HepG2 (cell line): ENCODE data around the gene RXRG. TPM values are rescaled to one million over a fixed set of nuclear protein-coding genes. Genes with fewer than 3 reads are reported as not detected.

Source experiments
- ATAC-seq: fragments of 200-7000 bp; cut with Tn5 transposase; 3 replicates; pipeline ENCODE4 v1.9.1; 2020; ENCODE audit warnings: mild to moderate bottlenecking, moderate library complexity
- BruUV-seq: library from RNA; stranded (reverse); fragments of 400-500 nt; replicated peaks from 2 replicates; lab custom pipeline; 2021; lab: Mats Ljungman, UMichigan
- CTCF ChIA-PET: fragments of 300-600 bp; formaldehyde crosslinking; extraction: SDS; loops from one replicate; lab custom pipeline; 2021; ENCODE audit warnings: low total read pairs, inconsistent platforms, low intra/inter-chr PET ratio; lab: Yijun Ruan, JAX
- POLR2A ChIA-PET: fragments of 350-600 bp; sonication (Branson Sonifier 250); formaldehyde crosslinking; loops from one replicate; lab custom pipeline; 2020; ENCODE audit warnings: antibody characterized with exemption, inconsistent platforms; lab: Yijun Ruan, JAX
- DNase-seq: peaks from one replicate; pipeline ENCODE4 v3.0.0-alpha.2; 2015; ENCODE audit warnings: low spot score
- FAIRE-seq: peaks from 3 replicates; lab custom pipeline; 2011; peaks lifted over from hg19 to GRCh38; lab: Jason Lieb, UNC
- H2AFZ ChIP-seq: one replicate; pipeline ENCODE4 v1.6.1; 2011; ENCODE audit warnings: low read length, inconsistent platforms
- H3K27ac ChIP-seq: fragments of 300-600 bp; 3 replicates; pipeline ENCODE4 v1.8.0; 2011; ENCODE audit warnings: mixed run types, mild to moderate bottlenecking, mixed read lengths, low read length, inconsistent platforms; ENCODE audit not compliant: insufficient read depth; ENCODE audit errors: extremely low read length
- H3K27me3 ChIP-seq, 2 experiments: fragments of 200-600 bp in 1 of 2; 2 replicates in 1 of 2; 3 replicates in 1 of 2; pipeline versions ENCODE4 v1.6.0 to v1.8.0; 2011; ENCODE audit warnings: low read length in 2 of 2, mild to moderate bottlenecking in 2 of 2, moderate library complexity in 2 of 2, inconsistent platforms in 1 of 2; ENCODE audit not compliant: insufficient read depth in 2 of 2, control insufficient read depth in 1 of 2
- H3K36me3 ChIP-seq, 2 experiments: fragments of 200-600 bp in 1 of 2; replicated peaks in 1 of 2; 2 replicates in 1 of 2; 3 replicates in 1 of 2; pipeline versions ENCODE4 v1.5.1 to v1.8.0; 2011; ENCODE audit warnings: low read length in 2 of 2, inconsistent platforms in 1 of 2; ENCODE audit not compliant: insufficient read depth in 2 of 2, control insufficient read depth in 1 of 2
- H3K4me1 ChIP-seq: 2 replicates; pipeline ENCODE4 v1.5.1; 2012; ENCODE audit warnings: low read length, inconsistent platforms; ENCODE audit not compliant: insufficient read depth
- H3K4me2 ChIP-seq: 2 replicates; pipeline ENCODE4 v1.6.0; 2011; ENCODE audit warnings: low read depth, low read length, inconsistent platforms
- H3K4me3 ChIP-seq, 3 experiments: fragments of 200-600 bp in 1 of 3; sonication (generic), shearing (Covaris generic) in 1 of 3; replicated peaks in 1 of 3; 2 replicates each; pipeline ENCODE4 v1.5.1; 2011 to 2016; ENCODE audit warnings: low read length in 3 of 3, inconsistent platforms in 2 of 3, low read depth in 2 of 3, mild to moderate bottlenecking in 2 of 3, control low read depth in 1 of 3, mixed read lengths in 1 of 3; ENCODE audit not compliant: insufficient read depth in 1 of 3
- H3K79me2 ChIP-seq: one replicate; pipeline ENCODE4 v1.6.1; 2011; ENCODE audit warnings: low read length, inconsistent platforms; ENCODE audit not compliant: insufficient read depth
- H3K9ac ChIP-seq: 2 replicates; pipeline ENCODE4 v1.6.0; 2011; ENCODE audit warnings: mild to moderate bottlenecking, low read depth, low read length, inconsistent platforms; ENCODE audit not compliant: insufficient read depth
- H3K9me3 ChIP-seq: 2 replicates; pipeline ENCODE4 v1.5.1; 2012; ENCODE audit warnings: mild to moderate bottlenecking, low read length
- H4K20me1 ChIP-seq: 2 replicates; pipeline ENCODE4 v1.6.0; 2011; ENCODE audit warnings: inconsistent platforms, mild to moderate bottlenecking, low read length, moderate library complexity; ENCODE audit not compliant: insufficient read depth
- AHR ChIP-seq: IDR thresholded peaks from 2 replicates; pipeline ENCODE4 v1.6.1; 2018; ENCODE audit warnings: missing genetic modification reagents, missing compliant biosample characterization
- CEBPB ChIP-seq: IDR thresholded peaks from 2 replicates; pipeline ENCODE4 v1.6.1; 2011; ENCODE audit warnings: low read depth, low read length, improper control_type of control experiment, borderline replicate concordance
- CSRNP1 ChIP-seq: sonication (generic); formaldehyde crosslinking; IDR thresholded peaks from 2 replicates; pipeline ENCODE4 v1.8.1; 2023; ENCODE audit warnings: mild to moderate bottlenecking, missing genetic modification reagents
- DPF2 ChIP-seq: sonication (generic); formaldehyde crosslinking; IDR thresholded peaks from 2 replicates; pipeline ENCODE4 v1.4.0; 2020; ENCODE audit warnings: mild to moderate bottlenecking, low read depth, missing genetic modification reagents, borderline replicate concordance
- FOXP4 ChIP-seq: sonication (generic); formaldehyde crosslinking; IDR thresholded peaks from 2 replicates; pipeline ENCODE4 v1.4.0; 2020; ENCODE audit warnings: missing genetic modification reagents
- GTF2F1 ChIP-seq: fragments of 150-350 bp; IDR thresholded peaks from 2 replicates; pipeline ENCODE4 v1.6.1; 2014; ENCODE audit warnings: low read length
- IRX3 ChIP-seq: sonication (generic); formaldehyde crosslinking; IDR thresholded peaks from 2 replicates; pipeline ENCODE4 v1.8.1; 2023; ENCODE audit warnings: mild to moderate bottlenecking, low read depth, missing genetic modification reagents, borderline replicate concordance
- MAF1 ChIP-seq: sonication (generic); formaldehyde crosslinking; IDR thresholded peaks from 2 replicates; pipeline ENCODE4 v1.5.0; 2020; ENCODE audit warnings: missing genetic modification reagents, borderline replicate concordance
- PCBP2 ChIP-seq: fragments of 200-400 bp; formaldehyde crosslinking; optimal IDR thresholded peaks from 2 replicates; pipeline ENCODE3; 2018; ENCODE audit warnings: low read length, low read depth; ENCODE audit not compliant: poor library complexity, severe bottlenecking
- SMAD1 ChIP-seq: sonication (generic); formaldehyde crosslinking; IDR thresholded peaks from 2 replicates; pipeline ENCODE4 v1.4.0; 2020; ENCODE audit warnings: missing genetic modification reagents, low read depth, mild to moderate bottlenecking, borderline replicate concordance
- ZBTB43 ChIP-seq: sonication (generic); formaldehyde crosslinking; conservative IDR thresholded peaks from 2 replicates; pipeline ENCODE4 v1.4.0; 2020; ENCODE audit warnings: missing genetic modification reagents
- ZIK1 ChIP-seq: sonication (generic); formaldehyde crosslinking; IDR thresholded peaks from 2 replicates; pipeline ENCODE4 v1.5.0; 2020; ENCODE audit warnings: mild to moderate bottlenecking, low read depth, missing genetic modification reagents, borderline replicate concordance
- ZMYM4 ChIP-seq: sonication (generic); formaldehyde crosslinking; IDR thresholded peaks from 2 replicates; pipeline ENCODE4 v1.8.1; 2023; ENCODE audit warnings: mild to moderate bottlenecking, missing genetic modification reagents
- ZNF101 ChIP-seq: sonication (generic); formaldehyde crosslinking; IDR thresholded peaks from 2 replicates; pipeline ENCODE4 v1.4.0; 2020; ENCODE audit warnings: mild to moderate bottlenecking, low read depth, missing genetic modification reagents, borderline replicate concordance
- ZNF282 ChIP-seq: fragments of 450-650 bp; IDR thresholded peaks from 2 replicates; pipeline ENCODE4 v1.6.1; 2018; ENCODE audit not compliant: partially characterized antibody
- ZNF468 ChIP-seq: sonication (generic); formaldehyde crosslinking; IDR thresholded peaks from 2 replicates; pipeline ENCODE4 v1.8.0; 2022; ENCODE audit warnings: mild to moderate bottlenecking, moderate library complexity, missing genetic modification reagents
- ZNF570 ChIP-seq: sonication (generic); formaldehyde crosslinking; IDR thresholded peaks from 2 replicates; pipeline ENCODE4 v1.4.0; 2020; ENCODE audit warnings: mild to moderate bottlenecking, missing genetic modification reagents, borderline replicate concordance
- ZNF75D ChIP-seq: sonication (generic); formaldehyde crosslinking; IDR thresholded peaks from 2 replicates; pipeline ENCODE4 v1.8.1; 2023; ENCODE audit warnings: missing genetic modification reagents, mild to moderate bottlenecking, borderline replicate concordance
- ZNF784 ChIP-seq: sonication (generic); formaldehyde crosslinking; IDR thresholded peaks from 2 replicates; pipeline ENCODE4 v1.5.1; 2020; ENCODE audit warnings: missing genetic modification reagents, mild to moderate bottlenecking, borderline replicate concordance
- WGBS: methylation state at CpG from one replicate; pipeline ENCODE4 v1.1.6; 2017; ENCODE audit warnings: low lambda C conversion rate; 5-methylcytosine and 5-hydroxymethylcytosine counted together
- in situ Hi-C: cut with HindIII; loops from 2 replicates; pipeline ENCODE4 v1.10.0; 2017; ENCODE audit warnings: low pct_unique_long_range_greater_than_20kb; ENCODE audit not compliant: extremely low pct_ligation_motif_present
- intact Hi-C: fragments of 100-400 bp; cut with micrococcal nuclease; formaldehyde crosslinking; loops from one replicate; pipeline ENCODE4 v1.10.0; 2022; ENCODE audit not compliant: unreplicated experiment
- polyA plus RNA-seq, 8 experiments: library from polyadenylated mRNA; depleted of rRNA in 3 of 8; stranded (reverse) in 7 of 8; unstranded in 1 of 8; fragments of >200 nt; fragmentation: Illumina TruSeq in 4 of 8; extraction: Trizol in 4 of 8; gene quantifications; 2 replicates each; pipeline versions ENCODE4 v1.2.1 to v1.2.3, GENCODE V29; 2011 to 2016; ENCODE audit warnings: low read depth in 4 of 8, missing spikeins in 1 of 8, mixed read lengths in 1 of 8; ENCODE audit not compliant: insufficient read depth in 1 of 8
- total RNA-seq, 5 experiments: library from RNA; depleted of rRNA; stranded (reverse); fragments of >200 nt; fragmentation: Illumina TruSeq; extraction: Trizol; gene quantifications; 2 replicates each; pipeline ENCODE4 v1.2.3, GENCODE V29; 2016; ENCODE audit warnings: low read depth in 1 of 5

Gene RXRG
- total and polyA plus RNA-seq, 2 of the 13 experiments (the other 11 are each of a cell fraction or from before 2014, with no cell fraction given): not detected

GRCh38 chr1:165463978-165464377 is 19.1 kb upstream of the RXRG start:
- no peak for FAIRE-seq
- Histone ChIP-seq H3K4me1 (no peaks in the 10 kb centered on the region), H3K4me2 (no peak overlapping the region), H3K79me2 (no peaks in the 10 kb centered on the region), H3K4me3 (no peak overlapping the region), H3K9ac (no peak overlapping the region), H3K9me3 (no peaks in the 10 kb centered on the region), H2AFZ (no peak overlapping the region), H3K27ac (no peak overlapping the region), H4K20me1 (no peaks in the 10 kb centered on the region), H3K36me3 (no peaks in the 10 kb centered on the region), H3K27me3 (peaks cover 0 to 5% of the 10 kb centered on the region in 2 experiments; a peak in 2 of 5 replicates)
- BruUV-seq: no TSS peak
- no peak for DNase-seq
- in situ Hi-C loops: no loop called here
- ChIA-PET CTCF (no interaction called here), POLR2A (no interaction called here)
- WGBS: 24% methylated on average over 3 of the region's 3 CpGs
- ATAC-seq: no peak
- intact Hi-C loops: no loop called here
- TF ChIP-seq AHR (CRISPR knock-in tag) (no peak), ZNF75D (CRISPR knock-in tag) (no peak), ZBTB43 (no peak), ZNF101 (CRISPR knock-in tag) (no peak), ZMYM4 (CRISPR knock-in tag) (no peak), ZNF784 (no peak), PCBP2 (no peak), IRX3 (no peak), FOXP4 (CRISPR knock-in tag) (no peak), CEBPB (no peak), SMAD1 (CRISPR knock-in tag) (no peak), DPF2 (CRISPR knock-in tag) (no peak), ZNF468 (CRISPR knock-in tag) (no peak), GTF2F1 (no peak), ZNF282 (no peak), ZNF570 (CRISPR knock-in tag) (no peak), MAF1 (no peak), ZIK1 (CRISPR knock-in tag) (no peak), CSRNP1 (CRISPR knock-in tag) (no peak)
